Mesothelial cell of epicardium (in vitro differentiated cells): ENCODE measurements around the gene AFF3. TPM values are rescaled to one million over a fixed set of nuclear protein-coding genes. Genes with fewer than 3 reads are reported as not detected.

Experiments used
- DNase-seq, 2 experiments: peaks; one replicate each; pipeline ENCODE4 v3.0.0; 2021; ENCODE audit warnings: low spot score in 2 of 2; ENCODE audit not compliant: unreplicated experiment in 2 of 2
- H3K27ac Mint-ChIP-seq: 2 replicates; pipeline ENCODE4 v1.8.0; 2021; ENCODE audit warnings: mixed read lengths
- H3K27me3 Mint-ChIP-seq: 2 replicates; pipeline ENCODE4 v1.8.0; 2021; ENCODE audit warnings: low read depth, mixed read lengths
- H3K36me3 Mint-ChIP-seq: 2 replicates; pipeline ENCODE4 v1.8.0; 2021; ENCODE audit warnings: mixed read lengths
- H3K4me1 Mint-ChIP-seq: 2 replicates; pipeline ENCODE4 v1.8.0; 2021; ENCODE audit warnings: mixed read lengths
- H3K4me3 Mint-ChIP-seq: 2 replicates; pipeline ENCODE4 v1.8.0; 2021; ENCODE audit warnings: mild to moderate bottlenecking, moderate library complexity, mixed read lengths
- H3K9me3 Mint-ChIP-seq: 2 replicates; pipeline ENCODE4 v1.8.0; 2021; ENCODE audit warnings: mixed read lengths
- CTCF ChIP-seq: fragments of 200-600 bp; sonication (generic); IDR thresholded peaks from one replicate; pipeline ENCODE4 v1.5.0; 2021; ENCODE audit warnings: antibody characterized with exemption; ENCODE audit not compliant: unreplicated experiment
- total RNA-seq: library from RNA; stranded (reverse); gene quantifications from 3 replicates; pipeline ENCODE4 v1.2.1, GENCODE V29; 2021

AFF3 gene
- total RNA-seq, 1 donor from 2014 or later: 14.4 TPM

- Mint-ChIP-seq H3K27me3 (peaks cover 43% of the 10 kb centered on the region), H3K27ac (no peak overlapping the region), H3K4me3 (no peak overlapping the region), H3K4me1 (peaks cover 18% of the 10 kb centered on the region), H3K36me3 (peaks cover 13% of the 10 kb centered on the region), H3K9me3 (peaks cover 13% of the 10 kb centered on the region)
- TF ChIP-seq CTCF: no peak
- DNase-seq: no peak
Measured at GRCh38 chr2:100066856-100067255, 75.5 kb downstream of the AFF3 start.

- TF ChIP-seq CTCF: no peak
- H3K4me1 Mint-ChIP-seq: peaks cover 18% of the 10 kb centered on the region
- DNase-seq: no peak
- no peak overlapping the region for H3K4me3 Mint-ChIP-seq
- peaks cover 42% of the 10 kb centered on the region for H3K27me3 Mint-ChIP-seq
- H3K9me3 Mint-ChIP-seq: peaks cover 13% of the 10 kb centered on the region
- peaks cover 14% of the 10 kb centered on the region for H3K36me3 Mint-ChIP-seq
- no peak overlapping the region for H3K27ac Mint-ChIP-seq
Measured at GRCh38 chr2:100066246-100066645, 76.1 kb downstream of the AFF3 start.

GRCh38 chr2:100064592-100065428 lies 77.6 kb downstream of the AFF3 start:
- Mint-ChIP-seq H3K27ac (no peak overlapping the region), H3K4me1 (peaks cover 18% of the 10 kb centered on the region), H3K27me3 (peaks cover 37% of the 10 kb centered on the region), H3K4me3 (no peak overlapping the region), H3K9me3 (peaks cover 13% of the 10 kb centered on the region), H3K36me3 (peaks cover 14% of the 10 kb centered on the region)
- no peak for TF ChIP-seq CTCF
- no peak for DNase-seq

GRCh38 chr2:100064165-100064564 lies 78.2 kb downstream of the AFF3 start:
- Mint-ChIP-seq H3K27ac (no peak overlapping the region), H3K4me1 (peaks cover 18% of the 10 kb centered on the region), H3K36me3 (peaks cover 14% of the 10 kb centered on the region), H3K4me3 (no peak overlapping the region), H3K9me3 (peaks cover 13% of the 10 kb centered on the region), H3K27me3 (peaks cover 32% of the 10 kb centered on the region)
- DNase-seq: no peak
- TF ChIP-seq CTCF: no peak

GRCh38 chr2:100063459-100063953 lies 78.9 kb downstream of the AFF3 start:
- peaks cover 14% of the 10 kb centered on the region for H3K36me3 Mint-ChIP-seq
- H3K4me3 Mint-ChIP-seq: no peak overlapping the region
- H3K9me3 Mint-ChIP-seq: peaks cover 13% of the 10 kb centered on the region
- no peak for TF ChIP-seq CTCF
- H3K27ac Mint-ChIP-seq: no peak overlapping the region
- DNase-seq: no peak
- peaks cover 18% of the 10 kb centered on the region for H3K4me1 Mint-ChIP-seq
- H3K27me3 Mint-ChIP-seq: peaks cover 25% of the 10 kb centered on the region
